GM21390 (cell line): ENCODE results near the gene MECP2.
"Not testable (repeated sequence)": the region's sequence is repeated elsewhere in the genome, so short reads cannot be mapped to it uniquely, and the experiment has no call there.

Experiments
- ATAC-seq: cut with Tn5 transposase; IDR thresholded peaks from one replicate; pipeline ENCODE4 v1.9.1; 2021; ENCODE audit not compliant: unreplicated experiment

Gene MECP2

DNA sequence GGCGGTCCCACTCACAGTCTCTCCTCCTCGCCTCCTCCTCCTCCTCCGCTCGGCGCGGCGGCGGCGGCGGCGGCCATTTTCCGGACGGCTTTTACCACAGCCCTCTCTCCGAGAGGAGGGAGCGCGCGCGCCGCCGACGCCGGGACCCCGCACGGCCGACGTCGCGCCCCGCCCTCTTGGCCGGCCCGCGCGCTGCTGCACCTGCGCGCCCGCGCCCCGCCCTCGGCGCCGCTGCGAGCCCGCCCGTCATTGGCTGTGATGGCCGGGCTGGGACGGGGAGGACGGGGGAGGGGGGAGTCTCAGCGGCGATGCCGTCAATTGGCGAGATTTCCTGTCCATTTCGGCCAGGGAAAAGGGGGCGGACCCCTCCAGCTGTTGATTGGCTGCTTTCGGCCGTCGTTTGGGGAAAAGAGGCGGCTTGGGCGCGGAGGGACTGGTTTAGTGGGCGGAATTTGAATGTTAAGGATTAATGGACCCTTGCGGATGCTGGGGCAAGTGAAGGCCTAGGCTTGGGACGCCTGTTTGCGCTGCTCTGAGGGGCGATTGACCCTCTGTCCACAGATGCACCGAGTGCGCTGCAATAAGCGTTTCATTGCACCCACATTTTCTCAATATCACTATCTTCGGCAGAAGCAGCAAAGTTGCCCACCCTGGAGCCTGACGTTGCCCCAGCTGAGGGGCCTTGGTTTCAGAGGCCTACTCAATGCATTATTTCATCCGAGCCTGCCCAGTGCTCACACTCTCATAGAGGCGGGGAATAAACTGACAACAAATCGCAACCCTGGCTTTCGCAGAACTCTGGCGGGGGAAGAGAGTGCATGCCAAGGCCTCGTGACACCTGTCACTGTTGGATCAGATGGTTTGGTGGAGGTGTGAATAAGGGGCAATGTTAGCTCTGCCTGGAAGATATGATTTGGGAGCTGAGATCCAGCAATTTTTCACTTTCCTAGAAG lies at the start of gene MECP2:
MECP2 (minus strand) TSS at position 129 of the 953 bp plus-strand sequence.
- peak; percentile 83 for ATAC-seq

DNA sequence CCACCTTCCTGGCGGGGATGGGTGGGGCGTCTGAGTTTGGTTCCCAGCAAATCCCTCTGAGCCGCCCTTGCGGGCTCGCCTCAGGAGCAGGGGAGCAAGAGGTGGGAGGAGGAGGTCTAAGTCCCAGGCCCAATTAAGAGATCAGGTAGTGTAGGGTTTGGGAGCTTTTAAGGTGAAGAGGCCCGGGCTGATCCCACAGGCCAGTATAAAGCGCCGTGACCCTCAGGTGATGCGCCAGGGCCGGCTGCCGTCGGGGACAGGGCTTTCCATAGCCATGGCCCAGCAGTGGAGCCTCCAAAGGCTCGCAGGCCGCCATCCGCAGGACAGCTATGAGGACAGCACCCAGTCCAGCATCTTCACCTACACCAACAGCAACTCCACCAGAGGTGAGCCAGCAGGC lies 46.5 kb upstream of the MECP2 start, which contains the start of gene OPN1LW:
OPN1LW (plus strand) TSS at position 234 of the 400 bp plus-strand sequence; CDS start at position 275, 41 bp downstream.
- ATAC-seq: not testable (repeated sequence)

DNA sequence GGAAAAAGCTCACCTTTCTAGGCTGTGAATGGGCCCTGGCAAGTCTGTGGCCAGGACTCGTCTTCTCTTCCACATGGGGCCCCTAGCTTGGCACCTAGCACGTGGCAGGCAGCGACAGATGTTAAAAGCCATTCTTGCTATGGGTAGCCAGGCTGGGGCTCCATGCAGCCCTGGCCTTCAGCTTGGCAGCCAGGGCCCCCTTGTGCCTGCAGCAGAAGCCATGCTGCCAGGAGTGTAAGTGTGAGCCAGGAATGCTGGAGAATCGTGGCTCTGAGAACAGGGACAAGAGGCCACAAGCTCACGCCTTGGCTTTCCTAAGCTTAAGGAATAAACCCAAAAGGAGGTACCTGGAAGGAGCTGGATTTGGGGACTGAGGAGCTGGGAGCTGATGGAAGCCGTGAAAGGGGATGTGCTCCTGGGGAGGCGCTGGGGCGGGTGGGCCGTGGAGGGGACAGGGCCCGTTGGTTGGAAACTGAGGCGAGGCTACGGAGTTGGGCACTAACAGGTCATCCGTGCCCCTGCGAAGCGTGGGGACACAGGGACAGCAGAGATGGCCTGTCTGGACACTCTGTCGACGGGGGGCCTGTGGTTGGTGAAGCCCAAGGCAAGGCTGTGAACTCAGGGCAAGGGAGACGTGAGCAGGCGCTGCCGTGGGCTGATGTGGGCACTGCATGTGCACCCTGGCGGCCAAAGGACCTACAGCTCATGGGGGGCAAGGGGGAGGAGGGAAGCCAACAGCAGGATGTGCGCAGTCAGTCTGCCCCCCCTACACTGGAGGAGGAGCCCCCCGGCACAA lies 45.6 kb upstream of the MECP2 start:
- ATAC-seq: no peak

DNA sequence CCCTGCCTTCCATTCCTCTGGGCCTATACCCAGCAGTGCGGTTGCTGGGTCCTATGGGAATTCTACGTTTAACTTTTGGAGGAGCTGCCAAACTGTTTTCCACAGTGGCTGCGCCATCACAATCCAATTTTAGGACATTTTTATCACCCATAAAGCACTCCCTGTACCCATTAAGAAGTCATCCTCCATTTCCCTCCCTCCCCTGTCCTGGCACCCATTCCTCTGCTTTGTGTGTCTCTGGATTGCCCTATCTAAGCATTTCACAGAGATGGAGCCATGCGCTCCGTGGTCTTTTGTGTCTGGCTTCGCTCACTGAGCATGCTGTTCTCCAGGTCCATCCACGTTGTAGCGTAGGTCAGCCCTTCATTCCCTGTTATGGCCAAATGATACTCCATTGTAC lies 44.9 kb upstream of the MECP2 start:
- no peak for ATAC-seq

DNA sequence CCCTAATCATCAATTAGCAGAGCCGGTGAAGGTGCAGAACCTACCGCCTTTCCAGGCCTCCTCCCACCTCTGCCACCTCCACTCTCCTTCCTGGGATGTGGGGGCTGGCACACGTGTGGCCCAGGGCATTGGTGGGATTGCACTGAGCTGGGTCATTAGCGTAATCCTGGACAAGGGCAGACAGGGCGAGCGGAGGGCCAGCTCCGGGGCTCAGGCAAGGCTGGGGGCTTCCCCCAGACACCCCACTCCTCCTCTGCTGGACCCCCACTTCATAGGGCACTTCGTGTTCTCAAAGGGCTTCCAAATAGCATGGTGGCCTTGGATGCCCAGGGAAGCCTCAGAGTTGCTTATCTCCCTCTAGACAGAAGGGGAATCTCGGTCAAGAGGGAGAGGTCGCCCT lies 43.2 kb upstream of the MECP2 start:
- no peak for ATAC-seq

DNA sequence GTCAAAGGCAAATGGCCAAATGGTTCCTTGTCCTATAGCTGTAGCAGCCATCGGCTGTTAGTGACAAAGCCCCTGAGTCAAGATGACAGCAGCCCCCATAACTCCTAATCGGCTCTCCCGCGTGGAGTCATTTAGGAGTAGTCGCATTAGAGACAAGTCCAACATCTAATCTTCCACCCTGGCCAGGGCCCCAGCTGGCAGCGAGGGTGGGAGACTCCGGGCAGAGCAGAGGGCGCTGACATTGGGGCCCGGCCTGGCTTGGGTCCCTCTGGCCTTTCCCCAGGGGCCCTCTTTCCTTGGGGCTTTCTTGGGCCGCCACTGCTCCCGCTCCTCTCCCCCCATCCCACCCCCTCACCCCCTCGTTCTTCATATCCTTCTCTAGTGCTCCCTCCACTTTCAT lies 42.7 kb upstream of the MECP2 start:
- ATAC-seq: no peak

DNA sequence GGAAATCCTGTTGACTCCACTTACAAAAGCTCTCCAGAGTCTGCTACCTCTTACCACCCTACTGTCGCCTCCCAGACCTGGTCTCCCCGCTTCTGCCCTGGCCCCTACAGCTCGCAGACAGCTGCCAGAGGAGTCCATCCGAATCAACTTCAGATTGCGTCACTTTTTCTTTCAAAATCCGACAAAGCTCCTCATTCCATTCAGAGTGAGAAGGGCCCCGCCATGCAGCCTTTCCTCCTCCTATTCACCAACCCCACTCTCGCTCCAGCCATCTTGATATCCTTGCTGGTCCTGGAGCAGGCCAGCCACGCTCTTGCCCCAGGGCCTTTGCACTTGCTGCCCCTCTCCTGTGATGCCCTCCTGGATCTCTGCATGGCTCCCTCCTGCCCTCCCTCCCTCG lies 41.3 kb upstream of the MECP2 start:
- ATAC-seq: no peak

DNA sequence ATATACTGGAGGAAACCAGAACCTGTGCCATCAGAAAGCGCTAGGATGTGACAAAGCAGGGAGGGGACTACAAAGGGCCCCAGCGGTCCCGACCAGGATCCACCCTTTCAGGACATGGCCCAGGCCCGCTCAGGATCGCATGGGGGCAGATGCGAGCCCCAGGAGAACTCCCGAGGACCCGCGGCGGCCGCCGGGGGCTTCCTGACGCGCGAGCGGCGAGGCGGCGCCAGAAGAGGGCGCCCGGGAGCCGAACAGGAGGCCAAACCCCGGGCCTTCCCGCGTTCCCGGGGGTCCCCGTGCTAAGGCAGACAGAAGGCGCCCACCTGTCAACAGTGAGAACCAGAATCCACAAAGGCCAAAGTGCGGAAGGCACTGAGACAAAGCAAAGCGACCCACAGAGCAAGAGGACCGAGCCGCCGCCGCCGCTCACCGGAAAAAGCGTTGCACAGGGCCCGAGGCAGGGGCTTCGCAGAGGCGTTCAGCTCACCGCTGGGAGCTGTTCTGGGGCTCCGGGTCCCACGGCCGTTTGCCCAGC lies 39.2 kb upstream of the MECP2 start:
- no peak for ATAC-seq

DNA sequence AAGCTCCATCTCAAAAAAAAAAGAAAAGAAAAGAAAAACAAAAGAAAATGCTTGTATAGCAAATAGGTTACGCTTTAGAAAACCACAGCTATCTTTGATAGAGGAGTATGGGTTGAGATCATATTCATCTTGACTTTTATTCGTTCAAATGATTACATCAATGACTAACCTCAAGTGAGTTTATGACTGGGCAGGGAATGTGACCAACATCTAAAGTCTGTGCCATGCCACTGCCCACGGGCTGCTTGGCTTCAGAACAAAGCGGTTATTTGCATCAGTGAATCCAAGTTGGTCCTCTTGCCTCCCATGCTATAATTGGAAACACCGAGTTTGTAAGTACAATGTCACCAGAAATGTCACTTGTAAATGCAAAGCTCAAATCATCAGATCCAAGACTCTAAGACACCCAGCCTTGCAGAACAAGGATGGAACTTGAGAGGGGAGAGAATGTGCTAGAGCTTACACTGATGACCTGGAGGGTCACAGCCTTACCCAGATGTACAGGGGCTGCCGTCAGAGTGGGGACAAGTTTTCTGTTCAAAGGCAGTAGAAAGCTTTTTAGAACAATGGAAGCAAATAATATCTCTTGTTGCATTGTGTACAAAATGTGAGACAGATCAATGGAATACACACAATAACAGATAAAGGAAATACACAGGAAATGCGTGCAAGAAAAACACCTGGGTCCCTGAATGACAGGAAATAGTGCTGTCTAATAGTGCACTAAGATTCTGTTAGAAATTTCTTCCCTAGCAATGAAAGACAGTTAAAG lies 38.1 kb upstream of the MECP2 start:
- ATAC-seq: no peak

DNA sequence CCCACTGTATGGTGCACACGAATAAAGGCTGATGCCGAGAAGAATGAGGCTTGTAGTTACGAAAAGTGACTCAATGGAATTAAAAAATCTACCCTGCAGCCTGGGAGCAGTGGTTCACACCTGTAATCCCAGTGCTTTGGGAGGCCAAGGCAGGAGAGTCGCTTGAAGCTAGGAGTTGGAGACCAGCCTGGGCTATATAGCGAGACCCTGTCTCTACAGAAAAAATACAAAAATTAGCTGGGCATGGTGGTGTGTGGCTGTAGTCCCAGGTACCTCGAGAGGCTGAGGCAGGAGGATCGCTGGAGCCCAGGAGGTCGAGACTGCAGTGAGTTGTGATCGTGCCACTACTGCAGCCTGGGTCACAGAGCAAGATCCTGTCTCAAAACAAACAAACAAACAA lies 34.8 kb upstream of the MECP2 start:
- ATAC-seq: no peak

DNA sequence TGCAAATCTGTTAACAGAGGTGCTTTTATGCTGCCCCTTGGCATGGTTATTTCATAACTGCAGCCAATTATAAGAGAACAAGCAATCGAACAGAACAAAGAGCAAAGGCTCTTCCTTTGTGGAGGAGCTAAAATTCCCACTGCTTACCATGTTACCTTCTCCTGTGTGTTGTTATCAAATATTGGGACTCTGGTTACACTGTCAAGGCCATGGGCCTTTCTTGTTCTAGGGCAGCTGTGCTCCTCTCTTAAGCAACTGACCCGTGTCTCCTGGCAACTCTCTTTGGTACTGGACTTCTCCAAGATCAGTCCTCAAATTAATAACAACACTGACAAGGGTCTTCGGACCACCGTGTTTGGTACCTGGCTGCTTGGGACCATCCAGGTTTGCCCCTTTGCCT lies 34.4 kb upstream of the MECP2 start:
- no peak for ATAC-seq

DNA sequence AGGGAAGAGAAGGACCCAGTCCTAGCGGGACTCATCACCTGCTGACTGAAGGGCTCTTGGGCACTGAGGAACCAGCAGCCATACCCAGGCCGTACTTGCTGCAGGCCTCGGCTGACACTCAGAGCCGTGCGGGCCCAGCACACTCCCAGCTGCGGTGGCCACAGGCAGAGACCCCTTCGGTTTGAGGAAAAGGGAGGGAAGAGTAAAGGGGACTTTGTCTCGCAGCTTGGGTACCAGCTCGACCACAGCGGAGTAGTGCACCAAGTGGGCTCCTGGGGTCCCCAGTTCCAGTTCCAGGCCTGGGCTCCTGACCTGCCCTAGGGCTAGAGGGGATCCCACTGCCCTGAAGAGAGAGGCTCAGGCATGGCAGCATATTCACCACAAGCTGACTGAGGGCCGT lies 28.6 kb upstream of the MECP2 start:
- ATAC-seq: no peak

DNA sequence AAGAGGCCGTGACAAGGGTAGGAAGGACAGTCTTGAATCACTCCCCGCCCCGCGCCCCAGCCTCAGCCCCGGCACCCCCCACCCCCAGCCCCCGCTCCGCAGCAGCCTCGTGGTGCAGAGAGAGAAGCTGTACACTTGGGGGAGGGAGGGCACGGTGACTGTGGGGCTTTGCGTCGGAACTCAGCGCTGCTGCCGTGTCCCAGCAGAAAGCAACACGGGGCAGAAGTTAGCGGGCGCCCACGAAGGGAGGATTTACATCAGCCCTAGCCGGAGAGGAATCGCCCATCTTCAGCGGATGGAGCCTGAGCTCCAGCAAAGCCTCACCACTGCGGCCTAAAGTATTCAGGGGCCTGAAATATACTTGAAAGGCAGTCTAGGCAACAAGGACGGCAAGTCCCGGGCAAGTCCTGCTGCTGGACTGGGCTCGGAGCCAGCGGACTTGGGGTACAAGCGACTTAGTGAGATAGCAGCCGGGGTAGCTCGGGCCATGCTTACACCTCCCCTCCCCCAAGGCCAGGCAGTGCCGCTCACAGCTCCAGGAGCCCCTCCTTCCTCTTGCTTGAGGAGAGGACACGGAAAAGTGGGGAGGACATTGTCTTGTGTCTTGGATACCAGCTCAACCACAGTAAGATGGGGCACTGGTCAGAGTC lies 28.0 kb upstream of the MECP2 start:
- no peak for ATAC-seq

DNA sequence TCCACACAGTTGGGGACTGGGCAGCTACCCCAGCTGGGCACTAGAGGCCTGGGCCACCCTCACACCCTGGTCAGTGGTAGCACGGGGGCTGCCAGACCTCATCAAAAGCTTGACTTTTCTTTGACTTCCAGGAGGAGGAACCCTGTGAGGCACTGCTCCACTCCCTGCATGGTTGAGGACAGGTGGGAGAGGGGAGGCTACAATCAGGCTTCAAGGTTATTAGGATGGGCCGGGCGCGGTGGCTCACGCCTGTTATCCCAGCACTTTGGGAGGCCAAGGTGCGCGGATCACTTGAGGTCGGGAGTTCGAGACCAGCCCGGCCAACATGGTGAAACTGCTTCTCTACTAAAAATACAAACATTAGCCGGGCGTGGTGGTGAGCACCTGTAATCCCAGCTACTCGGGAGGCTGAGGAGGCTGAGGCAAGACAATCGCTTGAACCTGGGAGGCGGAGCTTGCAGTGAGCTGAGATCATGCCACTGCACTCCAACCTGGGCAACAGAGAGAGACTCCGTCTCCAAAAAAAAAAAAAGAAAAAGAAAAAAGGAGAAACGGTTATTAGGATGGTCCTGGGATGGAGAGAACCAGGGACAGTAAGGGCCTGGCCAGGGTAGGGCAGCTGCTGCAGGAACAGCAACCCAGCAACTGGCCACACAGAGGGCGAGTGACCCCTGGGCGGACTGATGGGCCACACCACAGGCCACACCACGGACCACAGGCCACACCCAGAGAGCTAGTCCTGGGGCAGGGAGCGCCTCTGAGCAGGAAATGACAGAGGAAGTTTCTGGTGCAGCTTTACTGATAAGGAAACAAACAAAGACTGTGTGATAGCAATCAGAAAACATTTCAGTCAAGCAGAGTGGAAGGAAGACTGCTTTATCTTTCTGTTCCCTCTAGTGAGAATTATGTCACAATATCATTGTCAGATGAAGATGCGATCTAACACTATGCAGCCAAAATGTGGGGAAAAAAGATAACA lies 26.0 kb upstream of the MECP2 start:
- ATAC-seq: no peak

DNA sequence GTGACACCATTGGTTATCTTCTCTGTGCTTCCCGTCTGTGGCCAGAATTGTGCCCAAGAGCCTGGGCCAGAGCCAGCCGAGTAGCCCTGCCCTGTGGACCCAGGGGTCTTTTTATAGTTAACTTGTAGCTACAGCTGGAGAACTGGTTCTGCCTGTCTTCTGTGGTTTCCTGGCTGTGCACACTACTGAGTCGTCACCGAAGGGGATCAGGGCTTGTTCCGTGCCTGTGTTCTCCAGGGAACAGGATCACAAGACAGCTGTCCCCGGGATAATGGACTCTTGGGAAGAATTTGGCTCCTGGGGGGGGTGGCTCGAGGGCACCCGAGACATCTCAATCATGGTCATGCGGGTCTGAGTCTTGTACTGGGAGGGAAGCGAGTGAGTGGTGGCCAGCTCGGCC lies 24.4 kb upstream of the MECP2 start:
- no peak for ATAC-seq

DNA sequence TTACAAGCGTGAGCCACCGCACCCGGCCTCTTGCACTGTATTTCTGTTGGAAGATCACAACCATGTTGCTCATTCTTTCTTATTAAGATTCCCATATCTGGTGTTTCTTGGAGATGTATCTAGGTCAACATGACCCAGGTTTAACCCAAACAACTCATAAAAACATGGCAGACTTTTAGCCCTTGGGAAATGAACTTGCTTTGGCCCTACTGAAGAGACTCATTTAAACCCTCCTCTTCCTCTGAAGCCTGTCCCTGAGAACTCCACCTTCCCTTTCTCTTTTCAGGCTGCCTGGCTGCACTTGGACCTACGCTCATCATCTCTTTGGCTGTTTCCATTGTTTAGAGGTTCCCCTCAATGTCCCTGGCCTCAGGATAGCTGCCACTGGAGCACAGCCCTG lies 23.7 kb upstream of the MECP2 start:
- no peak for ATAC-seq

DNA sequence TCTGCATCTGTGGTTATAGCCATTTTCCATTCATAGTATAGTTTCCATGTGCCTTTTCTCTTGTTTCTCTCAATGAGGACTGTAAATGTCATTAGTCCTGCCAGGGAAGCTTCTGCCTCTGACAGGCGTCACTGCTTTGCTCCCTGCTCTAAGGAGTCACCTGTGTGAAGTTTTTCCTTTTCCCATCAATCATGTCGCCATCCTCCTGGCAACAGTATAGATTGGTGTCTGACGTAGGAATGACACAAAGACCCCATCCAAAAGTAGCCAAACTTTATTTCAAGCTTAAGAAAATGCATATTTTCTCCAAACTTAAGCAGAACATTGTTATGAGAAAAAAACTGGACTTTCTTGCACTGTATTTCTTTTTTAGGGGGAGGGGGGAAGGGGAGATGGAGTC lies 23.1 kb upstream of the MECP2 start:
- no peak for ATAC-seq

DNA sequence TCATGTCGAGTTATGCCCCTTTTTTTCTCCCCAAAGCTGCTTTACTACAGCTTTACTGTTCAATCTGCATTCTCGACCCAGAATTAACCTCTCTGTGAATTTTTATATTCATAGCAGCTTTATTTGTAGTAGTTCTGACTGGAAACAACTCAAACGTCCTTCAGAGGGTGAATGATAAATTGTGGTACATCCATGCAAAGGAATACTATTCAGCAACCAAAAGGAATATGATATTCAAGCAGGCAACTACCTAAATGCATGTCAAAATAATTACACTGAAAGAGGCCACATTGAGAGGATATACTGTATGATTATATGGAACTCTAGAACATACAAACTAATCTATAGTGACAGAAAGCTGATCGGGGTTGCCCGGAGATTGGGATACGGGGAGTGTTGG lies 20.0 kb upstream of the MECP2 start:
- no peak for ATAC-seq
